Measurements from ENCODE around the gene EPHA8. TPM values are rescaled to one million over a fixed set of nuclear protein-coding genes. Genes with fewer than 3 reads are reported as not detected.

Gene EPHA8
- total and polyA plus RNA-seq, 8 donors, result not detected

GRCh38 chr1:22552021-22552420 lies 11.3 kb upstream of the EPHA8 start:
- Histone ChIP-seq H3K9me3 (no peaks in the 10 kb centered on the region), H3K27ac (no peak overlapping the region), H3K36me3 (no peaks in the 10 kb centered on the region), H3K4me1 (peaks cover 0 to 9% (median 4%) of the 10 kb centered on the region in 4 donors), H3K27me3 (peaks cover 0 to 98% (median 48%) of the 10 kb centered on the region in 3 donors), H3K4me3 (no peak overlapping the region)
- WGBS, 5 donors, result 25 to 56% (median 45%) methylated on average over 2 to 5 of the region's 5 CpGs
- no peak for DNase-seq
- TF ChIP-seq EP300 (IDR thresholded peaks at IDR 0.05), result no peak
- TF ChIP-seq POLR2A (IDR thresholded peaks at IDR 0.05), result no peak
- no peak for TF ChIP-seq POLR2AphosphoS5 (IDR thresholded peaks at IDR 0.05)
- TF ChIP-seq CTCF (IDR thresholded peaks at IDR 0.05), result no peak
- intact Hi-C loops (cut with DNase I; ENCODE audit: low total_unique reads), result no loop called here

- H3K9me3 ChIP-seq, result no peaks in the 10 kb centered on the region
- H3K4me1 ChIP-seq, result peaks cover 0 to 9% (median 4%) of the 10 kb centered on the region in 4 donors
- H3K36me3 ChIP-seq, result no peaks in the 10 kb centered on the region
- intact Hi-C loops (cut with DNase I; ENCODE audit: low total_unique reads), result no loop called here
- peaks cover 0 to 99% (median 45%) of the 10 kb centered on the region in 3 donors for H3K27me3 ChIP-seq
- no peak overlapping the region for H3K27ac ChIP-seq
- DNase-seq, result no peak
- H3K4me3 ChIP-seq, result no peak overlapping the region
- TF ChIP-seq EP300 (IDR thresholded peaks at IDR 0.05) (no peak), POLR2A (IDR thresholded peaks at IDR 0.05) (no peak), CTCF (IDR thresholded peaks at IDR 0.05) (no peak), POLR2AphosphoS5 (IDR thresholded peaks at IDR 0.05) (no peak)
- 43 to 54% (median 47%) methylated on average over 15 to 18 of the region's 18 CpGs for WGBS, 5 donors
Observed at GRCh38 chr1:22553104-22553880, 10.0 kb upstream of the EPHA8 start.

- intact Hi-C loops (cut with DNase I; ENCODE audit: low total_unique reads), result no loop called here
- WGBS, 5 donors, result 65 to 90% (median 67%) methylated on average over 6 to 8 of the region's 8 CpGs
- no peak for DNase-seq
Observed at GRCh38 chr1:22553991-22554522, 9.2 kb upstream of the EPHA8 start.

GRCh38 chr1:22555371-22555656 lies 8.0 kb upstream of the EPHA8 start:
- DNase-seq, result no peak
- TF ChIP-seq POLR2AphosphoS5 (IDR thresholded peaks at IDR 0.05), result no peak
- TF ChIP-seq EP300 (IDR thresholded peaks at IDR 0.05), result no peak
- no peak for TF ChIP-seq POLR2A (IDR thresholded peaks at IDR 0.05)
- TF ChIP-seq CTCF (IDR thresholded peaks at IDR 0.05), result no peak
- Histone ChIP-seq H3K36me3 (no peaks in the 10 kb centered on the region), H3K27ac (no peak overlapping the region), H3K4me3 (no peak overlapping the region), H3K4me1 (peaks cover 0 to 9% (median 4%) of the 10 kb centered on the region in 4 donors), H3K9me3 (no peaks in the 10 kb centered on the region), H3K27me3 (peaks cover 0 to 98% (median 52%) of the 10 kb centered on the region in 3 donors)
- intact Hi-C loops (cut with DNase I; ENCODE audit: low total_unique reads), result no loop called here
- 17 to 54% (median 38%) methylated on average over 3 of the region's 3 CpGs for WGBS, 5 donors

More at GRCh38 chr1:22553991-22554522, 9.2 kb upstream of the EPHA8 start:
- Histone ChIP-seq H3K27ac (no peak overlapping the region), H3K9me3 (no peaks in the 10 kb centered on the region), H3K36me3 (no peaks in the 10 kb centered on the region), H3K4me1 (peaks cover 0 to 9% (median 4%) of the 10 kb centered on the region in 4 donors), H3K27me3 (peaks cover 0 to 97% (median 44%) of the 10 kb centered on the region in 3 donors), H3K4me3 (no peak overlapping the region)
- TF ChIP-seq EP300 (IDR thresholded peaks at IDR 0.05) (no peak), CTCF (IDR thresholded peaks at IDR 0.05) (no peak)
